HG02571 (cell line): ENCODE results near the gene VCP.
A peak's percentile ranks its signal among the peaks of the same experiment; 100 is the strongest.

Experiments used
- ATAC-seq: cut with Tn5 transposase; IDR thresholded peaks from one replicate; pipeline ENCODE4 v1.9.1; 2021; ENCODE audit warnings: mild to moderate bottlenecking, moderate library complexity; ENCODE audit not compliant: unreplicated experiment

The VCP gene

GRCh38 chr9:35072461-35073278, at the start of gene VCP:
VCP (minus strand) TSS chr9:35072625; CDS start chr9:35072353, 272 bp downstream.
- ATAC-seq, result peak; percentile 88

- peak; percentile 48 for ATAC-seq
Measured at GRCh38 chr9:35116898-35117551, 44.6 kb upstream of the VCP start.

DNA sequence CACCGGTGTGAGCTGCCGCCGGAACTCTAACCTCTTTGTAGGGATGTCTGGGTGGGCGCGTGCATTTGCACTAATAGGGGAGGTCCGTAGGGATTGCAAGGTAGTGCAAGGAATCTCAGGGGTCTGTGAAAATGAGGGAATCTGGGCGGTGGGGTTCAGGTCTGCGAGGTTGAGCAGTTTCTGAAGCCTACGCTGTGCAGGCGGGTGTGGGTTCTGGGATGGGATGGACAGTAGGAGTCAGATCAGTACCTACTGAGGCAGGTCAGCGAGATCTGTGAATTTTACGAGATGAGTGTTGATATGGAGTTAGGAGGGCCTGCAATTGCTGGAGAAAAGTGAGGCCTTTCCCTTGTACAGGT, 44.1 kb upstream of the VCP start:
- ATAC-seq, result no peak

- peak; percentile 59 for ATAC-seq
Measured at GRCh38 chr9:35115680-35116538, 43.5 kb upstream of the VCP start, which contains the start of gene ATOSB. ATOSB (minus strand) TSS chr9:35115862; CDS start chr9:35108274, 7,588 bp downstream.

- no peak for ATAC-seq
Measured at GRCh38 chr9:35114840-35115628, 42.6 kb upstream of the VCP start.

GRCh38 chr9:35114113-35114839, 41.9 kb upstream of the VCP start:
- no peak for ATAC-seq

DNA sequence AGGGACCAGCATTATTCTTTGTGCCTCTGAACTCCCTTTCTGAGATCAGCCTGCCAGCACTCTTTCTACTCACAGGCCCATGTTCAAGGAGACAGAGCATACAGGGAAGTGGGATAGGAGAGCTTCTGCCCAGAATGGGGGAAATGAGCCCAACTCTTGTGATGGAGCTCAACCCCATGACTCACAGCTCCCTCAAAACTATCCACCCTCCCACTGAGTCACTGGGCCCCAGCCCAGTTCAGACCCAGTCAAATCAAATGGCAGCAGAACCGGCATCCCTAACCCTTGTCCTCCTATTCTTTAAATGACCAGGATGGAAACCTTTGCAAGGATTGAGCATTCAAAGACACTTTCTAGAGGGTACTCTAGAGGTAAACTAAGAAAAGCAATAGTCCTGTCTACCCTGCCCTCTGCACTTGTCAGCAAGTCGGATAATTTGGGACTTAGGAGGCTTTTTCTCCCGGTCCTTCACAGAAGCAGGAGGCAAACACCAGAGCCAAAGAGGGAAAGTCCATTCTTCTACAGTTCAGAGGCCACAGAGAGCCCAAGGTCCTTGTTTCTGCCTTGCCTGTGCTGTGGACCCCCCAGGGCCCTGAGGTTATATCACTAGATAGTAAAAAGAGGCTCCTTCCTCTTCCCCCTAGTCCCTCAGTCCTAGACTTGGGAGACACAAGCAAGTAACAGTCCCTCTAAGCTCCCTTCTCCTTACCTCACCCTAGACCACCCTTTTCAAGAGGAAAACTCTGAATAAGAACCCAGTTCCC, 40.0 kb upstream of the VCP start:
- ATAC-seq, result no peak

DNA sequence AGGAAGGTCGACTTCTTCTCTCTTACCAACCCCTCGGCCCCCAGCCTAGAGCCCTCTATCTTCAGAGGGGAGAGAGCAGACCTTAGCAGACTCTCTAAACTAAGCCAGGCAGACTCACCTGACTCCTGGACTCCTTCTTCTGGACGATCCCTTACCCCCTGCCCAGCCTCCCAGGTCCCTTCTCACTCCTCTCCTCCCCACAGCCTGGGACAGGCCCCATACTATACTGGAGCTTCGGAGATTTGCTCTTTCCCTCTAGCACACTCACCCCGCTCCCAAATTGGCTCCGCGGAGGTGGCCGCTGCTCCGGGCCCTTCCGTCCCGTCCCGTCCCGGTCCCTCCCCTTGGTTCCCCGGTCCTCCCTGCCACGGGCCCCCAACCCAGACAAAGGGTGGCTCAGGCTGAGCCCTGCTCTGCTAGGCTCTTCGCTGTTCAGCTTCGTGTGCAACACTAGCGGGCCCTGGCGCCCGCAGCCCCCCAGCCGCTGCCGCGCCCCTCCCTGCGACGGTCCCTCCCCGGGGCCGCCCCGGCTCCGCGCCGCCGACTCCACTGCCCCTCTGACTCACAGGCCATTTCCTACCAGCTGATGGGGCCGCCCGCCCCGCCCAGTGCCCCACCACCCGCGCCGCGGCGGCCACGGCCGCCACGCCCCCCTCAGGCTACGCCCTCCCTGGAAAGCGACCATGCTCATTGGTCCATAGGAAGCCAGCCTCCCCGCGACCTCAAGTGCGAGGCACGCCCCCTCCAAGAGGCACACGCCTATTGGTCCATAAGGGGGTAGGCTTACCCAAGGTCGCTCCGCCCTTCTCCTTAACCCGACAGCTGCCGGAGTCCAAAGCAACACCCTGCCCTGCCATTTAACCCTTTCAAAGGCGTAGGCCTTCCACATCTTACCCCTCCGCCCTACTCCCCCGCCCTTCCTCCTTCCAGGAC, 38.8 kb upstream of the VCP start:
- ATAC-seq, result peak; percentile 72

- ATAC-seq, result no peak
Measured at GRCh38 chr9:35110327-35110761, 37.9 kb upstream of the VCP start.

DNA sequence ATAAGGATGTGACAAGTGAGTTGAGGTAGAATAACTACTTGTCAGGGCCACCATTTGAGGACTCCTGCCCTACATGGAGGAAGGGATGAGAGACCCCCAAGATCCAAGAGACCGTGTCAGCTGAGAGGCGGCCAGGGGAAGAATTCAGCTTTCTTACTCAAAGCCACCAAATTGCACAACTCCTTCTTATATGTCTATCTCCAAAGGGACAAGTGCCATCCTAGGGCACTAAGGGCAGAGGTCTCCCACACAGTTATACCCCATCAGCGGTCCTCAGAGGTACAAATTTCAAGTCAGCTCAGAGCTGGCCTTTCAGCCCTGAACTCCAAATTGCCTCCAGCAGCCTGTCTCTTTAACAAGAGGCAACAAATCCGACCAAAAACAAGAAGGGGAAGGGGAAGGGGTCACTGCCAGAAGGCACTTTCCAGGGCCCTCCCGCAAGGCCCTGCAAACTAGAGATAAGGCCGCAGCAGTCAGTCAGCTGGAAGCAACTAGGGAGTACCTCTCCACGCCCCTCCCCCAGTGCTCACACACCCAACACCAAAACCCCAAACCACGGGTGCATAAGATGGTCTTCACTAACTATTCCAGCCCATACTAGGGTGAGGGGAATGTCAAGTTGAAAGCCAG, 36.6 kb upstream of the VCP start:
- ATAC-seq, result no peak

DNA sequence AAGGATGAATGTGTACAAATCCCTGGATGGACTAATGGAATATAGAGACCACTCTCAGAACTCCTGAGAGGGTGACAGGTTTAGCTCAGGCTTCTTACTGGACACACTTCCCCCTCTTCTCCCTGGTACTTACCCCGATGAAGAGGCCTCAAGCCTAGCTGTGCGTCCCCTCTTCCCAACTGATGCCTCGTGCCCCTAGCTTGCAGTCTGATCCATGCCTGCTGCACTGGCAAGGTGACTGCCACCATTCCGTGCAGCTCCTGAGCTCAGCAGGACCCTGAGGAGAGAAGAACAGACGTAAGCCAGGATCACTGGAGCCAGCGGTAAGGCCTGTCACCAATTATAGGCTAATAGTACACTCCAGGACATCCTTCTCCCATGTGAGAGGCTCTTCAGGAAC, 36.0 kb upstream of the VCP start:
- no peak for ATAC-seq

DNA sequence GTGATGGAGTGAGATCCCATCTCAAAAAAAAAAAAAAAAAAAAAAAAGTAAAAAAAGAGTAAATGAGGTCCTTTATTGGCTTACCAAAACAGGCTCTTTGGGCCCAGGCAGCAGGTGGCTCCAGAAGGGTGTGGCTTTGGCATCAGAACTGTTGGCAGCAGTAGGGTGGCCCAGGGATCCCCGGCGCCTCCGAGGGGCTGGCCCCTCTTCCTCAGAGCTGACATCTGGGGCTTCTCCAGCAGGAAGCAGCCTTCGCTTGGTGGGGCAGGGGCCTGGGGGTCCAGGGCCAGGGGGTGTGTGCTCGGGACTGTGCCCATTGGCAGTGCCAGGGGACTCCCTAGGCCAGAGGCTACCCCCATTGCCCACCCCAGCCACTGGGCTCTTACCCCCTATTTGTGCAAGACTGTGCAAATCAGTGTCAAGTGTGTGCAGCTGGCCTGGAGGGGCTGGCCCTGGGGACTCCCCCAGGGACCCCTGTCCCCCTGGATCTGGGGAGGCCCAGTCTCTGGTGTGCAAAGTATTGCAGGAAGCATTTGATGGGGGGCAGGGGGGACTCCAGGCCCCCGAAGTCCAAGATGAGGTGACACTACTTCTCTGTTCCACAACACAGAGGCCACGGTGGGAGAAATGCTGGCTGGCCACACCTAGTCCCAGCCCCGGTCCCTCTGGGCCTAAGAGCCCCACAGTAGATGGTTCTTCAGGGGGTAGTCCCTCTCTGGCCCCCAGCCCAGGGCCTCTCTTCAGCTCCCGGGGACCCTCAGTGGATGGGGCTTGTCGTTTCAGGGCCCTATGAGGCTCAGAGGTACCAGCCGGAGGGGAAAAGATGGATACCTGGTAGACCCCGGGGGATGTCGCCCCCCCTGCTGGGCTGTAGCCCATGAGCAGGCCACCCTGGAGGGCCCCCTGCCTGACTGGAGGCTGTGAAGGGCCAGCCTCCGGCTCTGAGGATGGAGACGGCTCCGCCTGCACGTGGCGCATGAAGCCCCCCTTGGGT, 35.2 kb upstream of the VCP start:
- ATAC-seq, result no peak

DNA sequence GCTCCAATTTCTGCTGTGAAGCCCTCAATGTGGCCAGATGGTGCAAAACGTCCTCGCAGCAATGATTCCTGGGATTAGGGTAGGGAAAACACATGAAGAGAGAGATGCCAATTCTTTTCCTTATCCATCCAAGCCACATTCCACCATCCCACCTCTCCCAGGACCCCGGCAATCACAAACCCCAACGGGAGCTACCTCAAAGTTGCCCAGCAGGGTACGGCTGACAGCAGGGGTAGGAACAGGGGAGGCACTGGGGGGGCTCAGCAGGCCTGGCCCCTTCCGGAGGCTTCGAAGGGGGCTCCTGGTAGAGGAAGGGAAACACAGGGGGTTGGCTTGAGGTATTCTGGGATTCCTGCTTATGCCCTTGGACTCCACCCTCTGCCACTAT, 33.9 kb upstream of the VCP start:
- no peak for ATAC-seq

GRCh38 chr9:35105571-35106342, 33.3 kb upstream of the VCP start:
- ATAC-seq, result no peak

DNA sequence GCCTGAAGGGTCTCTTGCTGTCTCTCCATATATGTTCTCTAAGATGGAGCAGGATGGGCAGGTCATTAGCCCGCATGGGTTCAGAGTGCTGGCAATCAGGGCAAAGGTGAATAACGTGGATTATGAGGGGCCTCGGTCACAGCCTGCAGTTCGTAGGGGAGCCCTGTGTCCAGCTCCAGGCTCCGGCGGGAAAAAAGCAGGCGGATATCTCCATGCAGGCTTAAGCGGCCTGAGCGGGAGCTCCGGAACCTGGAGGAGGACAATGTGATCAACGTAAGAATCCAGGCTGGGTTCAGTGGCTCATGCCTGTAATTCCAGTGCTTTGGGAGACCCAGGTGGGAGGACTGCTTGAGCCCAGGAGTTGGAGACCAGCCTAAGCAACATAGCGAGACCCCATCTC, 32.7 kb upstream of the VCP start:
- no peak for ATAC-seq

GRCh38 chr9:35104586-35104985, 32.2 kb upstream of the VCP start:
- ATAC-seq, result no peak
